ENCODE data around the gene BOC.

DNA sequence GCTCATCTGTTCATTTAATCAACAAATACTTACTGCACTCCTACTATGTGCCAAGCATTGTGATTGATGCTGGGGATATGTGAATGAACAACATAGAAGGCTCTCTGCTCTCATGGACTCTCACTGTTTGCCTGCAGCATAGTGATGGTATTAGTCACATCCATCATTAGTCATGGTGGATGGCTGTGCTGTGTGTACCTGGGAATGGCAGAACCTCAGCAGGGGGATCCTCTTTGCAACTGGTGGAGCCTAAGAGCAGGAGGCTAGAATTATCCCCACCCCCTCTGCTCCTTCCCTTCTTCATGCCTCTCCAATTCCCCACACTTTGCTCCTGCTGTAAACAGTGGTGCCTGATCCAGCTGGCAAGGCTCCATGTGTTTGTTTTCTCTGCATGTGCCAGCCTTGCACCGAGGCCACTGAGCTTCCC, 20.5 kb downstream of the BOC start:
- TF ChIP-seq, protein P1, sequence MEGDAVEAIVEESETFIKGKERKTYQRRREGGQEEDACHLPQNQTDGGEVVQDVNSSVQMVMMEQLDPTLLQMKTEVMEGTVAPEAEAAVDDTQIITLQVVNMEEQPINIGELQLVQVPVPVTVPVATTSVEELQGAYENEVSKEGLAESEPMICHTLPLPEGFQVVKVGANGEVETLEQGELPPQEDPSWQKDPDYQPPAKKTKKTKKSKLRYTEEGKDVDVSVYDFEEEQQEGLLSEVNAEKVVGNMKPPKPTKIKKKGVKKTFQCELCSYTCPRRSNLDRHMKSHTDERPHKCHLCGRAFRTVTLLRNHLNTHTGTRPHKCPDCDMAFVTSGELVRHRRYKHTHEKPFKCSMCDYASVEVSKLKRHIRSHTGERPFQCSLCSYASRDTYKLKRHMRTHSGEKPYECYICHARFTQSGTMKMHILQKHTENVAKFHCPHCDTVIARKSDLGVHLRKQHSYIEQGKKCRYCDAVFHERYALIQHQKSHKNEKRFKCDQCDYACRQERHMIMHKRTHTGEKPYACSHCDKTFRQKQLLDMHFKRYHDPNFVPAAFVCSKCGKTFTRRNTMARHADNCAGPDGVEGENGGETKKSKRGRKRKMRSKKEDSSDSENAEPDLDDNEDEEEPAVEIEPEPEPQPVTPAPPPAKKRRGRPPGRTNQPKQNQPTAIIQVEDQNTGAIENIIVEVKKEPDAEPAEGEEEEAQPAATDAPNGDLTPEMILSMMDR (conservative IDR thresholded peaks at IDR 0.05; ENCODE audit: low read depth, low read length): no peak
- no peak for TF ChIP-seq EZH2 (IDR thresholded peaks at IDR 0.05; ENCODE audit: low read length, unreplicated experiment)
- no peak for TF ChIP-seq EZH2phosphoT487 (IDR thresholded peaks at IDR 0.05; ENCODE audit: borderline replicate concordance, low read length)
